Endothelial cell of umbilical vein (primary cell): Measurements from ENCODE around the gene PRKCQ.

Source experiments
- FOS ChIP-seq: IDR thresholded peaks from 2 replicates; pipeline ENCODE4 v1.6.1; 2011; ENCODE audit warnings: mild to moderate bottlenecking, low read length, moderate library complexity, borderline replicate concordance; ENCODE audit not compliant: insufficient read depth
- POLR2A ChIP-seq: IDR thresholded peaks from 2 replicates; pipeline ENCODE4 v1.6.1; 2012; ENCODE audit warnings: low read depth, mild to moderate bottlenecking, control low read depth, low read length
- POLR2AphosphoS5 ChIP-seq: IDR thresholded peaks from 2 replicates; pipeline ENCODE4 v1.6.1; 2012; ENCODE audit warnings: low read depth, mild to moderate bottlenecking, control low read depth, low read length, moderate library complexity; ENCODE audit not compliant: insufficient read depth
- TF ChIP-seq, protein P1 (sequence below), 2 donors: IDR thresholded peaks; 1 replicate in 1 of 2; 2 replicates in 1 of 2; pipeline ENCODE4 v1.5.1; 2011; ENCODE audit warnings: low read length in 2 of 2, mild to moderate bottlenecking in 2 of 2, moderate library complexity in 2 of 2, control low read depth in 1 of 2, inconsistent platforms in 1 of 2, low read depth in 1 of 2; ENCODE audit not compliant: insufficient read depth in 1 of 2; ENCODE audit errors: extremely low read depth in 1 of 2
- TF ChIP-seq, protein P2 (sequence below): IDR thresholded peaks from 2 replicates; pipeline ENCODE4 v1.6.1; 2011; ENCODE audit not compliant: insufficient read depth, insufficient read length

DNA sequence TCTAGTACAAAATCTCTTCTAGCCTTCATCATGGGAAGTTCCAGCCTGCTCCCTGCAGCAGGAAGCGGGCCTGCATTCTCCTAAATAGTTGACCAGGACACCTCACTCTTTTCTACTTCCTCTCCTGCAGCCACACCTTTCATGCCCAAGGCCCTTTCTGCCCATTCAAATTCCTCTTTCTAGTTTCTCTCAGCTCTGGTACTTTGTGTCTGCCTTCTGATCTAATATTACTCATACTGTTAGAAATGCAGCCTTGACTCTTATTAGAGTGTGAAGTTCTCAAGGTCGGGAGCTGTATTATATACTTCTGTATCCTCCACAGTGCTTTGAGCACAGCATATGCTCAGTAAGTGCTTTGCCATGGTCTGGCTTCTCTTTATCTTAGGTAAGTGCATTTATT lies 103.1 kb downstream of the PRKCQ start:
- no peak for TF ChIP-seq POLR2A
- TF ChIP-seq, protein P1, sequence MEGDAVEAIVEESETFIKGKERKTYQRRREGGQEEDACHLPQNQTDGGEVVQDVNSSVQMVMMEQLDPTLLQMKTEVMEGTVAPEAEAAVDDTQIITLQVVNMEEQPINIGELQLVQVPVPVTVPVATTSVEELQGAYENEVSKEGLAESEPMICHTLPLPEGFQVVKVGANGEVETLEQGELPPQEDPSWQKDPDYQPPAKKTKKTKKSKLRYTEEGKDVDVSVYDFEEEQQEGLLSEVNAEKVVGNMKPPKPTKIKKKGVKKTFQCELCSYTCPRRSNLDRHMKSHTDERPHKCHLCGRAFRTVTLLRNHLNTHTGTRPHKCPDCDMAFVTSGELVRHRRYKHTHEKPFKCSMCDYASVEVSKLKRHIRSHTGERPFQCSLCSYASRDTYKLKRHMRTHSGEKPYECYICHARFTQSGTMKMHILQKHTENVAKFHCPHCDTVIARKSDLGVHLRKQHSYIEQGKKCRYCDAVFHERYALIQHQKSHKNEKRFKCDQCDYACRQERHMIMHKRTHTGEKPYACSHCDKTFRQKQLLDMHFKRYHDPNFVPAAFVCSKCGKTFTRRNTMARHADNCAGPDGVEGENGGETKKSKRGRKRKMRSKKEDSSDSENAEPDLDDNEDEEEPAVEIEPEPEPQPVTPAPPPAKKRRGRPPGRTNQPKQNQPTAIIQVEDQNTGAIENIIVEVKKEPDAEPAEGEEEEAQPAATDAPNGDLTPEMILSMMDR (IDR thresholded peaks at IDR 0.05; ENCODE audit: extremely low read depth in 1 of 2, insufficient read depth in 1 of 2, low read depth in 1 of 2, low read length in 2 of 2), result no peak
- TF ChIP-seq FOS, result no peak
- TF ChIP-seq POLR2AphosphoS5, result no peak
- TF ChIP-seq, protein P2, sequence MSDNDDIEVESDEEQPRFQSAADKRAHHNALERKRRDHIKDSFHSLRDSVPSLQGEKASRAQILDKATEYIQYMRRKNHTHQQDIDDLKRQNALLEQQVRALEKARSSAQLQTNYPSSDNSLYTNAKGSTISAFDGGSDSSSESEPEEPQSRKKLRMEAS, result no peak
